Prostate gland (tissue), 2 donors: ENCODE measurements around the gene RC3H2.

Experiments
- CTCF ChIP-seq, 4 experiments: fragments of 200-600 bp in 2 of 4; fragments of 450-650 bp in 2 of 4; sonication (generic) in 2 of 4; IDR thresholded peaks; 1 replicate in 3 of 4; 2 replicates in 1 of 4; pipeline ENCODE4 v1.5.1; 2016 to 2019; ENCODE audit warnings: antibody characterized with exemption in 4 of 4, mild to moderate bottlenecking in 2 of 4, moderate library complexity in 2 of 4
- POLR2A ChIP-seq: fragments of 450-650 bp; IDR thresholded peaks from one replicate; pipeline ENCODE4 v1.6.1; 2016; ENCODE audit warnings: antibody characterized with exemption, mild to moderate bottlenecking
- POLR2AphosphoS5 ChIP-seq: sonication (generic); formaldehyde crosslinking; IDR thresholded peaks from one replicate; pipeline ENCODE4 v1.6.1; 2017; ENCODE audit warnings: antibody characterized with exemption

GRCh38 chr9:122841501-122841900, 63.7 kb downstream of the RC3H2 start:
- no peak for TF ChIP-seq POLR2A
- TF ChIP-seq CTCF (IDR thresholded peaks at IDR 0.05): no peak
- TF ChIP-seq POLR2AphosphoS5: no peak
